ENCODE results near the gene PLEKHD1. TPM values are rescaled to one million over a fixed set of nuclear protein-coding genes. Genes with fewer than 3 reads are reported as not detected.

The PLEKHD1 gene
- total and polyA plus RNA-seq, 4 donors, result 0.05 to 0.08 (median 0.06) TPM; not detected in 1

GRCh38 chr14:69441948-69442347 lies 42.6 kb upstream of the PLEKHD1 start:
- Histone ChIP-seq H3K9me3 (ENCODE audit: control insufficient read depth in 4 of 4, low read length in 3 of 4) (no peaks in the 10 kb centered on the region), H3K36me3 (ENCODE audit: control insufficient read depth in 4 of 4, insufficient read depth in 3 of 4, low read depth in 1 of 4, low read length in 3 of 4) (peaks cover 1 to 13% (median 6%) of the 10 kb centered on the region in 4 donors), H3K27me3 (ENCODE audit: control insufficient read depth in 4 of 4, insufficient read depth in 4 of 4, low read length in 3 of 4) (no peaks in the 10 kb centered on the region), H3K4me1 (ENCODE audit: control insufficient read depth in 4 of 4, insufficient read depth in 4 of 4, low read length in 3 of 4) (no peaks in the 10 kb centered on the region), H3K9ac (ENCODE audit: low read depth in 1 of 2, low read length in 2 of 2) (no peak overlapping the region), H3K4me3 (ENCODE audit: low read depth in 1 of 3, low read length in 3 of 3) (no peak overlapping the region), H3K27ac (ENCODE audit: low read depth in 1 of 2, low read length in 2 of 2) (no peak overlapping the region)
- no peak for DNase-seq (ENCODE audit: low spot score)
- 93% methylated on average over 5 of the region's 5 CpGs for WGBS
- TF ChIP-seq ATF3 (IDR thresholded peaks at IDR 0.05) (no peak), FOXA1 (IDR thresholded peaks at IDR 0.05) (no peak), FOXA2 (IDR thresholded peaks at IDR 0.05) (no peak), CTCF (IDR thresholded peaks at IDR 0.05; ENCODE audit: low read depth, low read length, missing input control) (no peak), GABPA (IDR thresholded peaks at IDR 0.05 in 1 of 2, conservative IDR thresholded peaks at IDR 0.05 in 1 of 2) (no peak), RAD21 (IDR thresholded peaks at IDR 0.05) (no peak), TAF1 (conservative IDR thresholded peaks at IDR 0.05) (no peak), ZBTB33 (IDR thresholded peaks at IDR 0.05) (no peak), EGR1 (IDR thresholded peaks at IDR 0.05; ENCODE audit: low read depth in 2 of 2) (no peak), RXRA (IDR thresholded peaks at IDR 0.05) (no peak), MAX (IDR thresholded peaks at IDR 0.05) (no peak)

- over 99% methylated on average over 5 of the region's 5 CpGs for WGBS
- no peak for TF ChIP-seq REST (IDR thresholded peaks at IDR 0.05)
- TF ChIP-seq CTCF (IDR thresholded peaks at IDR 0.05; ENCODE audit: low read depth, low read length, missing input control), result no peak
- TF ChIP-seq FOXA1 (IDR thresholded peaks at IDR 0.05), result no peak
- TF ChIP-seq NR2F2 (IDR thresholded peaks at IDR 0.05), result no peak
- TF ChIP-seq RAD21 (IDR thresholded peaks at IDR 0.05), result no peak
- no peak for TF ChIP-seq SP1 (IDR thresholded peaks at IDR 0.05)
- TF ChIP-seq ATF3 (IDR thresholded peaks at IDR 0.05), result no peak
- Histone ChIP-seq H3K9me3 (ENCODE audit: control insufficient read depth in 4 of 4, low read length in 3 of 4) (no peaks in the 10 kb centered on the region), H3K27me3 (ENCODE audit: control insufficient read depth in 4 of 4, insufficient read depth in 4 of 4, low read length in 3 of 4) (no peaks in the 10 kb centered on the region), H3K4me1 (ENCODE audit: control insufficient read depth in 4 of 4, insufficient read depth in 4 of 4, low read length in 3 of 4) (no peaks in the 10 kb centered on the region), H3K4me3 (ENCODE audit: low read depth in 1 of 3, low read length in 3 of 3) (no peak overlapping the region), H3K27ac (ENCODE audit: low read depth in 1 of 2, low read length in 2 of 2) (no peak overlapping the region), H3K36me3 (ENCODE audit: control insufficient read depth in 4 of 4, insufficient read depth in 3 of 4, low read depth in 1 of 4, low read length in 3 of 4) (peaks cover 3 to 13% (median 6%) of the 10 kb centered on the region in 4 donors), H3K9ac (ENCODE audit: low read depth in 1 of 2, low read length in 2 of 2) (no peak overlapping the region)
- no peak for DNase-seq (ENCODE audit: low spot score)
Measured at GRCh38 chr14:69443296-69443805, 41.2 kb upstream of the PLEKHD1 start.

Data from liver (tissue), 9 donors.